Measurements from ENCODE around the gene CTIF.
"Not testable (repeated sequence)": the region's sequence is repeated elsewhere in the genome, so short reads cannot be mapped to it uniquely, and the experiment has no call there.

DNA sequence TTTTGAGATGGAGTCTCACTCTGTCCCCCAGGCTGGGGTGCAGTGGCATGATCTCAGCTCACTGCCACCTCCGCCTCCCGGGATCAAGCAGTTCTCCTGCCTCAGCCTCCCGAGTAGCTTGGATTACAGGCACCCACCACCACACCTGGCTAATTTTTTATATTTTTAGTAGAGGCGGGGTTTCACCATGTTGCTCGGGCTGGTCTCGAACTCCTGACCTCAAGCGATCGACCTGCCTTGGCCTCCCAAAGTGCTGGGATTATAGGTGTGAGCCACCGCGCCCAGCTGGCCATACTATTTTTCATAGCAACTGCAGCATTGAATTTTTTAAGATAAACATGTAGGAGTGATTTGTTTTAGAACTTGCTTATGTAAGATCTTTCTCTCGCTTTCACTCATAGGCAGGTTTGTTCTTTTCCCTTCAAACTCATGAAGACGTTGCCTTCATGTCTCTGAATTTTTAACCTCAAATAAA, 273.2 kb downstream of the CTIF start:
- TF ChIP-seq POLR2A (IDR thresholded peaks at IDR 0.05); CTCF (IDR thresholded peaks at IDR 0.05 in 8 of 11, conservative IDR thresholded peaks at IDR 0.05 in 3 of 11): not testable (repeated sequence)
